GM12878 (cell line): ENCODE data around the gene MAST4.

ENCODE experiments used
- RELA ChIP-seq: fragments of 450-650 bp; IDR thresholded peaks from 2 replicates; pipeline ENCODE4 v1.8.0; 2014; ENCODE audit warnings: borderline replicate concordance; ENCODE audit not compliant: partially characterized antibody
- RFX5 ChIP-seq: IDR thresholded peaks from 2 replicates; pipeline ENCODE4 v1.6.1; 2011; ENCODE audit warnings: low read depth, low read length, improper control_type of control experiment

GRCh38 chr5:66826696-66827095 lies 230.5 kb downstream of the MAST4 start:
- TF ChIP-seq RFX5, result no peak
- no peak for TF ChIP-seq RELA
